CD4-positive, alpha-beta T cell (primary cell): ENCODE measurements around the gene ADARB2. TPM values are rescaled to one million over a fixed set of nuclear protein-coding genes. Genes with fewer than 3 reads are reported as not detected.

Source experiments
- ATAC-seq: fragments of 200-7000 bp; cut with Tn5 transposase; one replicate; pipeline ENCODE4 v1.10.0; 2022; ENCODE audit warnings: mild to moderate bottlenecking; ENCODE audit not compliant: poor library complexity
- CTCF ChIA-PET: fragments of 350-600 bp; sonication (Branson Sonifier 250); formaldehyde crosslinking; loops from one replicate; lab custom pipeline; 2021; ENCODE audit warnings: antibody characterized with exemption, inconsistent platforms; lab: Charles Lee
- POLR2A ChIA-PET: fragments of 350-600 bp; sonication (Branson Sonifier 250); formaldehyde crosslinking; loops from one replicate; lab custom pipeline; 2021; ENCODE audit warnings: antibody characterized with exemption, inconsistent platforms; lab: Charles Lee
- DNase-seq, 14 experiments: peaks; one replicate each; pipeline ENCODE4 v3.0.0-alpha.2; 2013 to 2020; ENCODE audit warnings: mixed read lengths in 2 of 14
- H3K27ac ChIP-seq, 2 donors: one replicate each; pipeline versions ENCODE4 v1.5.1 to v1.7.0; 2013; ENCODE audit warnings: low read length in 2 of 2, low read depth in 1 of 2, mild to moderate bottlenecking in 1 of 2
- H3K27me3 ChIP-seq, 2 experiments: 1 replicate in 1 of 2; 2 replicates in 1 of 2; pipeline versions ENCODE4 v1.6.1 to v1.7.0; 2013; ENCODE audit warnings: low read length in 2 of 2, control low read depth in 1 of 2, mild to moderate bottlenecking in 1 of 2, moderate library complexity in 1 of 2; ENCODE audit not compliant: insufficient read depth in 2 of 2, control insufficient read depth in 1 of 2
- H3K36me3 ChIP-seq: one replicate; pipeline ENCODE4 v1.6.1; 2013; ENCODE audit warnings: low read length, control low read depth; ENCODE audit not compliant: insufficient read depth
- H3K4me1 ChIP-seq: one replicate; pipeline ENCODE4 v1.6.1; 2013; ENCODE audit warnings: low read length, control low read depth; ENCODE audit not compliant: insufficient read depth
- H3K4me3 ChIP-seq: one replicate; pipeline ENCODE4 v1.5.1; 2013; ENCODE audit warnings: mild to moderate bottlenecking, low read length, moderate library complexity
- H3K9me3 ChIP-seq, 2 experiments: 1 replicate in 1 of 2; 2 replicates in 1 of 2; pipeline versions ENCODE4 v1.6.1 to v1.7.0; 2013; ENCODE audit warnings: low read length in 2 of 2, mild to moderate bottlenecking in 2 of 2, control low read depth in 1 of 2, moderate library complexity in 1 of 2; ENCODE audit not compliant: control insufficient read depth in 1 of 2, insufficient read depth in 1 of 2
- H3K27ac Mint-ChIP-seq: one replicate; pipeline ENCODE4 v1.8.0; 2020; ENCODE audit warnings: mixed read lengths
- H3K27me3 Mint-ChIP-seq: one replicate; pipeline ENCODE4 v1.8.0; 2021; ENCODE audit warnings: mixed read lengths
- H3K36me3 Mint-ChIP-seq: one replicate; pipeline ENCODE4 v1.8.0; 2021; ENCODE audit warnings: low read depth, mixed read lengths
- H3K4me1 Mint-ChIP-seq: one replicate; pipeline ENCODE4 v1.8.0; 2021; ENCODE audit warnings: low read depth, mixed read lengths
- H3K4me3 Mint-ChIP-seq: one replicate; pipeline ENCODE4 v1.8.0; 2020; ENCODE audit warnings: mild to moderate bottlenecking, mixed read lengths
- H3K9me3 Mint-ChIP-seq: one replicate; pipeline ENCODE4 v1.8.0; 2020; ENCODE audit warnings: mixed read lengths
- CTCF ChIP-seq: fragments of 200-600 bp; IDR thresholded peaks from one replicate; pipeline ENCODE4 v1.8.0; 2022; ENCODE audit warnings: antibody characterized with exemption, mild to moderate bottlenecking
- intact Hi-C, 2 experiments: fragments of 100-400 bp; cut with DNase I in 1 of 2; cut with micrococcal nuclease in 1 of 2; formaldehyde crosslinking; loops; one replicate each; pipeline versions ENCODE4 v1.15.1 to v1.9.0; 2023 to 2025; cut with DNase I, micrococcal nuclease
- total RNA-seq, 174 experiments: library from RNA in 2 of 174; stranded (reverse) in 2 of 174; gene quantifications; one replicate each; pipeline ENCODE4 v1.2.3 and lab custom pipeline; 2021 to 2026

ADARB2 gene
- total RNA-seq, 2 experiments from 2014 or later: 0.14 TPM; not detected in 1

- H3K36me3 Mint-ChIP-seq: peaks cover 14% of the 10 kb centered on the region
- H3K36me3 ChIP-seq: peaks cover 6% of the 10 kb centered on the region
- no peak overlapping the region for H3K4me3 Mint-ChIP-seq
- peaks cover 9% of the 10 kb centered on the region for H3K9me3 Mint-ChIP-seq
- no peak for TF ChIP-seq CTCF
- DNase-seq (no peak), ATAC-seq (no peak)
- no peak overlapping the region for H3K4me3 ChIP-seq
- ChIA-PET CTCF (no interaction called here), POLR2A (no interaction called here)
- no peak overlapping the region for H3K27ac ChIP-seq
- H3K27ac Mint-ChIP-seq: no peak overlapping the region
- no peaks in the 10 kb centered on the region for H3K27me3 Mint-ChIP-seq
- no peaks in the 10 kb centered on the region for H3K27me3 ChIP-seq
- intact Hi-C loops: no loop called here
- no peaks in the 10 kb centered on the region for H3K4me1 ChIP-seq
- peaks cover 5 to 12% of the 10 kb centered on the region in 2 experiments for H3K9me3 ChIP-seq
- peaks cover 14% of the 10 kb centered on the region for H3K4me1 Mint-ChIP-seq
Observed at GRCh38 chr10:1136268-1136667, 601.1 kb downstream of the ADARB2 start.

DNA sequence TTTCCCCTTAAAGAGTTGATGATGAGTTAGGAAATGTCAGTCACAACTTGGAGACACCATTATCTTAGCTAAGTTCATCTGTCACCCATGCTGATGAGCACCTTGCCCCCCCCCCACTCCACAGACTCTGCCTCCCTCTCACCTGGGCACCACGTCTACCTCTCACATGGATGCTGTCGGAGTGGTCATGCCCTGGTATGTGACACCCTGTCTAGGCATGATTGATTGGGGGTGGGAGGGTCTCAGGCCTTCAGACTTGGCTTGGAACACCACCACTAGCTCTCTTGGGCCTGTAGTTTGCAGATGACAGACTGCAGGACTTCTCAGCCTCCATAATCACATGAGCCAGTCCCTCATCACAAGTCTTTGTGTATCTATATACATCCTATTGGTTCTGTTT is 603.2 kb downstream of the ADARB2 start:
- Histone ChIP-seq H3K9me3 (peaks cover 5 to 9% of the 10 kb centered on the region in 2 experiments), H3K27me3 (no peaks in the 10 kb centered on the region), H3K36me3 (peaks cover 27% of the 10 kb centered on the region), H3K4me3 (no peak overlapping the region), H3K4me1 (no peaks in the 10 kb centered on the region), H3K27ac (no peak overlapping the region)
- H3K27ac Mint-ChIP-seq: peak overlapping the region; percentile 57
- no peak for TF ChIP-seq CTCF
- H3K36me3 Mint-ChIP-seq: peaks cover 36% of the 10 kb centered on the region
- no peaks in the 10 kb centered on the region for H3K27me3 Mint-ChIP-seq
- no peak overlapping the region for H3K4me3 Mint-ChIP-seq
- ATAC-seq: no peak
- POLR2A ChIA-PET: no interaction called here
- DNase-seq: no peak
- intact Hi-C loops: no loop called here
- peaks cover 5% of the 10 kb centered on the region for H3K9me3 Mint-ChIP-seq
- CTCF ChIA-PET: no interaction called here
- H3K4me1 Mint-ChIP-seq: peaks cover 14% of the 10 kb centered on the region

- H3K4me1 ChIP-seq: no peaks in the 10 kb centered on the region
- ChIA-PET POLR2A (no interaction called here), CTCF (no interaction called here)
- Mint-ChIP-seq H3K27me3 (no peaks in the 10 kb centered on the region), H3K9me3 (peaks cover under 1% of the 10 kb centered on the region), H3K27ac (peak overlapping the region; percentile 57), H3K4me1 (peaks cover 14% of the 10 kb centered on the region), H3K4me3 (no peak overlapping the region), H3K36me3 (peaks cover 41% of the 10 kb centered on the region)
- intact Hi-C loops: no loop called here
- TF ChIP-seq CTCF: no peak
- ATAC-seq (no peak), DNase-seq (no peak)
- no peak overlapping the region for H3K4me3 ChIP-seq
- no peak overlapping the region for H3K27ac ChIP-seq
- H3K9me3 ChIP-seq: peaks cover 3 to 5% of the 10 kb centered on the region in 2 experiments
- peaks cover 31% of the 10 kb centered on the region for H3K36me3 ChIP-seq
- no peaks in the 10 kb centered on the region for H3K27me3 ChIP-seq
Observed at GRCh38 chr10:1133495-1134045, 603.8 kb downstream of the ADARB2 start.
